ENCODE measurements around the gene YIPF1. TPM values are rescaled to one million over a fixed set of nuclear protein-coding genes. Genes with fewer than 3 reads are reported as not detected.

The YIPF1 gene
- total RNA-seq: 10 to 100 TPM; 24.8 to 59.5 (median 40.0) TPM
- 10 to 100 TPM; 22.2 to 55.2 (median 23.1) TPM for polyA plus RNA-seq
- long read RNA-seq, donor 1, transcript YIPF1-203 (11 exons, 1,602 nt): major isoform, 5 of 39 reads
- long read RNA-seq, donor 1, partial matches to known transcripts: 27 of 39 reads
- long read RNA-seq, donor 1, other reads (novel, unspliced or antisense): 5 of 39 reads
- long read RNA-seq, donor 2, partial matches to known transcripts: 14 of 19 reads
- long read RNA-seq, donor 2, other reads (novel, unspliced or antisense): 0 of 19 reads
- long read RNA-seq, donor 3, transcript YIPF1-203 (11 exons, 1,602 nt): major isoform, 8 of 25 reads
- long read RNA-seq, donor 3, partial matches to known transcripts: 16 of 25 reads
- long read RNA-seq, donor 3, other reads (novel, unspliced or antisense): 0 of 25 reads
- long read RNA-seq, donor 4, transcript YIPF1-203 (11 exons, 1,602 nt): major isoform, 7 of 31 reads
- long read RNA-seq, donor 4, partial matches to known transcripts: 3 of 31 reads
- long read RNA-seq, donor 4, other reads (novel, unspliced or antisense): 17 of 31 reads
- long read RNA-seq, donor 5, transcript YIPF1-203 (11 exons, 1,602 nt): major isoform, 15 of 90 reads
- long read RNA-seq, donor 5, transcript YIPF1-201 (11 exons, 1,858 nt): minor isoform, 9 of 90 reads
- long read RNA-seq, donor 5, partial matches to known transcripts: 4 of 90 reads
- long read RNA-seq, donor 5, other reads (novel, unspliced or antisense): 62 of 90 reads
- long read RNA-seq, donor 6, transcript YIPF1-203 (11 exons, 1,602 nt): major isoform, 7 of 20 reads
- long read RNA-seq, donor 6, partial matches to known transcripts: 1 of 20 reads
- long read RNA-seq, donor 6, other reads (novel, unspliced or antisense): 11 of 20 reads
- long read RNA-seq, donor 7, partial matches to known transcripts: 15 of 16 reads
- long read RNA-seq, donor 7, other reads (novel, unspliced or antisense): 0 of 16 reads
- long read RNA-seq, donor 8, transcript YIPF1-203 (11 exons, 1,602 nt): major isoform, 5 of 38 reads
- long read RNA-seq, donor 8, partial matches to known transcripts: 26 of 38 reads
- long read RNA-seq, donor 8, other reads (novel, unspliced or antisense): 7 of 38 reads
- long read RNA-seq, donor 9, partial matches to known transcripts: 18 of 22 reads
- long read RNA-seq, donor 9, other reads (novel, unspliced or antisense): 0 of 22 reads
- long read RNA-seq, donor 10, partial matches to known transcripts: 14 of 16 reads
- long read RNA-seq, donor 10, other reads (novel, unspliced or antisense): 0 of 16 reads

- intact Hi-C loops (cut with DNase I): loop anchor here (5.0 to 10.0 kb wide), 2 partner anchors 53 to 55 kb away; partner anchors contain the start of genes IFT25 (in 1 of the 2) and LRRC42 (in 1 of the 2)
- H3K27me3 ChIP-seq: no peaks in the 10 kb centered on the region
- H3K4me3 ChIP-seq: peak within 1 kb of the TSS; percentile 21 to 94 (median 71)
- TF ChIP-seq POLR2A (IDR thresholded peaks at IDR 0.05): peak; percentile 5 to 70
- TF ChIP-seq CTCF (IDR thresholded peaks at IDR 0.05): no peak
- WGBS, 4 donors: 1 to 5% (median 2%) methylated on average over 27 to 62 of the region's 62 CpGs
- peaks cover 10 to 21% of the 10 kb centered on the region in 2 donors for H3K4me1 ChIP-seq (replicated peaks in 1 of 2)
- peak; percentile 90 to 95 (median 92) for DNase-seq
- peaks cover 0 to 4% of the 10 kb centered on the region in 2 donors for H3K36me3 ChIP-seq (replicated peaks in 1 of 2)
- peak within 1 kb of the TSS; percentile 39 to 79 (median 79) for H3K27ac ChIP-seq
- H3K9me3 ChIP-seq (replicated peaks in 1 of 3): no peaks in the 10 kb centered on the region
Measured at GRCh38 chr1:53889304-53890298, at the start of gene YIPF1. Gene YIPF1 (minus strand): TSS chr1:53889797. CDS start chr1:53888937, 860 bp downstream.

GRCh38 chr1:53938136-53938830 is 48.7 kb upstream of the YIPF1 start:
- DNase-seq: no peak
- WGBS, 4 donors: 88 to 93% (median 91%) methylated on average over 4 of the region's 4 CpGs
- H3K9me3 ChIP-seq (replicated peaks in 1 of 3): peaks cover 0 to 4% (median 0%) of the 10 kb centered on the region in 3 donors
- H3K4me1 ChIP-seq (replicated peaks in 1 of 2): peaks cover 0 to 7% of the 10 kb centered on the region in 2 donors
- H3K4me3 ChIP-seq: no peak overlapping the region
- no peak for TF ChIP-seq CTCF (IDR thresholded peaks at IDR 0.05)
- no peak for TF ChIP-seq POLR2A (IDR thresholded peaks at IDR 0.05)
- intact Hi-C loops (cut with DNase I): no loop called here
- H3K36me3 ChIP-seq (replicated peaks in 1 of 2): no peaks in the 10 kb centered on the region
- H3K27ac ChIP-seq: peak overlapping the region in 1 of 5 donors; percentile 20
- H3K27me3 ChIP-seq: no peaks in the 10 kb centered on the region

- WGBS, 4 donors: 92 to 98% (median 95%) methylated on average over 1 of the region's 1 CpG
- TF ChIP-seq POLR2A (IDR thresholded peaks at IDR 0.05): no peak
- no peak for TF ChIP-seq CTCF (IDR thresholded peaks at IDR 0.05)
- Histone ChIP-seq H3K27me3 (no peaks in the 10 kb centered on the region), H3K4me1 (replicated peaks in 1 of 2) (peaks cover 0 to 7% of the 10 kb centered on the region in 2 donors), H3K27ac (no peak overlapping the region), H3K4me3 (no peak overlapping the region), H3K36me3 (replicated peaks in 1 of 2) (no peaks in the 10 kb centered on the region), H3K9me3 (replicated peaks in 1 of 3) (peaks cover 0 to 4% (median 0%) of the 10 kb centered on the region in 3 donors)
- intact Hi-C loops (cut with DNase I): no loop called here
- no peak for DNase-seq
Measured at GRCh38 chr1:53936430-53936829, 46.8 kb upstream of the YIPF1 start.

All from adrenal gland (tissue), 19 donors.